Uterus (tissue), 2 donors: Measurements from ENCODE around the gene TSC2.
"Not testable (repeated sequence)": the region's sequence is repeated elsewhere in the genome, so short reads cannot be mapped to it uniquely, and the experiment has no call there.

ENCODE experiments used
- POLR2A ChIP-seq, 2 donors: fragments of 450-650 bp; IDR thresholded peaks; one replicate each; pipeline ENCODE4 v1.6.1; 2016; ENCODE audit warnings: antibody characterized with exemption in 2 of 2, mild to moderate bottlenecking in 1 of 2, moderate library complexity in 1 of 2
- TF ChIP-seq, protein P1 (sequence below), 4 experiments: fragments of 200-600 bp in 2 of 4; fragments of 450-650 bp in 2 of 4; sonication (generic) in 2 of 4; IDR thresholded peaks; one replicate each; pipeline ENCODE4 v1.5.1; 2016 to 2019; ENCODE audit warnings: antibody characterized with exemption in 4 of 4, mild to moderate bottlenecking in 2 of 4, moderate library complexity in 1 of 4

DNA sequence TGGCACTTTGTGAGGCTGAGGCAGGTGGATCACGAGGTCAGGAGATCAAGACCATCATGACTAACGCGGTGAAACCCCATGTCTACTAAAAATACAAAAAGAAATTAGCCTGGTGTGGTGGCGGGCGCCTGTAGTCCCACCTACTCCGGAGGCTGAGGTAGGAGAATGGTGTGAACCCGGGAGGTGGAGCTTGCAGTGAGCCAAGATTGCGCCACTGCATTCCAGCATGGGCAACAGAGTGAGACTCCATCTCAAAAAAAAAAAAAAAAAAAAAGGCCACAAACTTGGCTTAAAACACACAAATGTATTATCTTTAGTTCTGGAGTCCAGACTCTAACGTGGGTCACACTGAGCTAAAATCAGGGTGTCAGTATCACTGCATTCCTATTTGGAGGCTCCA lies 36.1 kb upstream of the TSC2 start:
- TF ChIP-seq, protein P1, sequence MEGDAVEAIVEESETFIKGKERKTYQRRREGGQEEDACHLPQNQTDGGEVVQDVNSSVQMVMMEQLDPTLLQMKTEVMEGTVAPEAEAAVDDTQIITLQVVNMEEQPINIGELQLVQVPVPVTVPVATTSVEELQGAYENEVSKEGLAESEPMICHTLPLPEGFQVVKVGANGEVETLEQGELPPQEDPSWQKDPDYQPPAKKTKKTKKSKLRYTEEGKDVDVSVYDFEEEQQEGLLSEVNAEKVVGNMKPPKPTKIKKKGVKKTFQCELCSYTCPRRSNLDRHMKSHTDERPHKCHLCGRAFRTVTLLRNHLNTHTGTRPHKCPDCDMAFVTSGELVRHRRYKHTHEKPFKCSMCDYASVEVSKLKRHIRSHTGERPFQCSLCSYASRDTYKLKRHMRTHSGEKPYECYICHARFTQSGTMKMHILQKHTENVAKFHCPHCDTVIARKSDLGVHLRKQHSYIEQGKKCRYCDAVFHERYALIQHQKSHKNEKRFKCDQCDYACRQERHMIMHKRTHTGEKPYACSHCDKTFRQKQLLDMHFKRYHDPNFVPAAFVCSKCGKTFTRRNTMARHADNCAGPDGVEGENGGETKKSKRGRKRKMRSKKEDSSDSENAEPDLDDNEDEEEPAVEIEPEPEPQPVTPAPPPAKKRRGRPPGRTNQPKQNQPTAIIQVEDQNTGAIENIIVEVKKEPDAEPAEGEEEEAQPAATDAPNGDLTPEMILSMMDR (IDR thresholded peaks at IDR 0.05), result not testable (repeated sequence)
- TF ChIP-seq POLR2A (IDR thresholded peaks at IDR 0.05), result not testable (repeated sequence)
